Measurements from ENCODE around the gene SEL1L. TPM values are rescaled to one million over a fixed set of nuclear protein-coding genes. Genes with fewer than 3 reads are reported as not detected.

The SEL1L gene
- total and polyA plus RNA-seq, 2 experiments from 2014 or later, result 21.3 to 65.7 TPM

GRCh38 chr14:81536241-81536771, 2.7 kb upstream of the SEL1L start:
- peaks cover 9% of the 10 kb centered on the region for H3K4me1 ChIP-seq (ENCODE audit: low read depth)
- no peaks in the 10 kb centered on the region for H3K27me3 ChIP-seq
- H3K9me3 ChIP-seq (ENCODE audit: low read depth), result no peaks in the 10 kb centered on the region
- H3K27ac ChIP-seq, result no peak overlapping the region
- DNase-seq (ENCODE audit: low read depth in 1 of 2, low spot score in 1 of 2), result no peak
- no peak for TF ChIP-seq CTCF (IDR thresholded peaks at IDR 0.05; ENCODE audit: low read depth, low read length)
- H3K36me3 ChIP-seq, result no peaks in the 10 kb centered on the region
- H3K4me3 ChIP-seq, result no peak overlapping the region

- no peak for DNase-seq (ENCODE audit: low read depth in 1 of 2, low spot score in 1 of 2)
- Histone ChIP-seq H3K36me3 (no peaks in the 10 kb centered on the region), H3K27me3 (no peaks in the 10 kb centered on the region), H3K4me1 (ENCODE audit: low read depth) (peaks cover 9% of the 10 kb centered on the region), H3K27ac (no peak overlapping the region), H3K9me3 (ENCODE audit: low read depth) (no peaks in the 10 kb centered on the region), H3K4me3 (no peak overlapping the region)
- TF ChIP-seq CTCF (IDR thresholded peaks at IDR 0.05; ENCODE audit: low read depth, low read length), result no peak
Observed at GRCh38 chr14:81535396-81536164, 1.9 kb upstream of the SEL1L start.

- no peak for DNase-seq (ENCODE audit: low read depth in 1 of 2, low spot score in 1 of 2)
- Histone ChIP-seq H3K27ac (no peak overlapping the region), H3K9me3 (ENCODE audit: low read depth) (no peaks in the 10 kb centered on the region), H3K27me3 (no peaks in the 10 kb centered on the region), H3K4me1 (ENCODE audit: low read depth) (peaks cover 9% of the 10 kb centered on the region), H3K36me3 (no peaks in the 10 kb centered on the region), H3K4me3 (no peak overlapping the region)
- TF ChIP-seq CTCF (IDR thresholded peaks at IDR 0.05; ENCODE audit: low read depth, low read length), result no peak
Observed at GRCh38 chr14:81534510-81535074, 939 bp upstream of the SEL1L start.

GRCh38 chr14:81533212-81533535, 479 bp downstream of the SEL1L start:
- Histone ChIP-seq H3K4me3 (peak overlapping the region; percentile 78), H3K4me1 (ENCODE audit: low read depth) (peaks cover 9% of the 10 kb centered on the region), H3K27ac (peak overlapping the region; percentile 24), H3K9me3 (ENCODE audit: low read depth) (no peaks in the 10 kb centered on the region), H3K27me3 (no peaks in the 10 kb centered on the region), H3K36me3 (no peaks in the 10 kb centered on the region)
- DNase-seq (ENCODE audit: low read depth in 1 of 2, low spot score in 1 of 2), result no peak
- TF ChIP-seq CTCF (IDR thresholded peaks at IDR 0.05; ENCODE audit: low read depth, low read length), result no peak

GRCh38 chr14:81529391-81529790, 4.3 kb downstream of the SEL1L start:
- no peak overlapping the region for H3K27ac ChIP-seq
- H3K4me1 ChIP-seq (ENCODE audit: low read depth), result peaks cover 9% of the 10 kb centered on the region
- TF ChIP-seq CTCF (IDR thresholded peaks at IDR 0.05; ENCODE audit: low read depth, low read length), result no peak
- no peak overlapping the region for H3K4me3 ChIP-seq
- H3K9me3 ChIP-seq (ENCODE audit: low read depth), result no peaks in the 10 kb centered on the region
- H3K36me3 ChIP-seq, result peaks cover 10% of the 10 kb centered on the region
- peak in 1 of 2 donors; percentile 61 for DNase-seq (ENCODE audit: low read depth in 1 of 2, low spot score in 1 of 2)
- H3K27me3 ChIP-seq, result no peaks in the 10 kb centered on the region
